MCF 10A (cell line): ENCODE results near the gene SNAP91. TPM values are rescaled to one million over a fixed set of nuclear protein-coding genes. Genes with fewer than 3 reads are reported as not detected.
"Not testable (repeated sequence)": the region's sequence is repeated elsewhere in the genome, so short reads cannot be mapped to it uniquely, and the experiment has no call there.

Source experiments
- BruUV-seq: library from RNA; stranded (reverse); fragments of 400-500 nt; replicated peaks from 2 replicates; lab custom pipeline; 2021; lab: Mats Ljungman, UMichigan
- CTCF ChIA-PET: fragments of 300-600 bp; sonication (Branson Sonifier 250); formaldehyde crosslinking; extraction: SDS; loops from one replicate; lab custom pipeline; 2021; ENCODE audit warnings: antibody characterized with exemption, inconsistent platforms; lab: Yijun Ruan, JAX
- POLR2A ChIA-PET: fragments of 300-600, 350-650 bp; sonication (Branson Sonifier 250); formaldehyde crosslinking; extraction: SDS; loops from one replicate; lab custom pipeline; 2020; ENCODE audit warnings: antibody characterized with exemption, inconsistent platforms; lab: Yijun Ruan, JAX
- DNase-seq: peaks from one replicate; pipeline ENCODE4 v3.0.0-alpha.2; 2018; ENCODE audit not compliant: unreplicated experiment
- H3K27ac Mint-ChIP-seq: one replicate; pipeline ENCODE4 v1.8.0; 2022; ENCODE audit warnings: mild to moderate bottlenecking, low read depth, mixed read lengths; ENCODE audit not compliant: unreplicated experiment
- H3K27me3 Mint-ChIP-seq: one replicate; pipeline ENCODE4 v1.8.0; 2022; ENCODE audit warnings: mixed read lengths; ENCODE audit not compliant: insufficient read depth, unreplicated experiment
- H3K36me3 Mint-ChIP-seq: one replicate; pipeline ENCODE4 v1.8.0; 2022; ENCODE audit warnings: mild to moderate bottlenecking, moderate library complexity, mixed read lengths; ENCODE audit not compliant: insufficient read depth, unreplicated experiment
- H3K4me1 Mint-ChIP-seq: one replicate; pipeline ENCODE4 v1.8.0; 2022; ENCODE audit warnings: mixed read lengths; ENCODE audit not compliant: insufficient read depth, unreplicated experiment
- H3K4me3 Mint-ChIP-seq: one replicate; pipeline ENCODE4 v1.8.0; 2022; ENCODE audit warnings: mild to moderate bottlenecking, moderate library complexity, mixed read lengths; ENCODE audit not compliant: unreplicated experiment
- H3K9me3 Mint-ChIP-seq: one replicate; pipeline ENCODE4 v1.8.0; 2022; ENCODE audit warnings: mixed read lengths; ENCODE audit not compliant: unreplicated experiment
- intact Hi-C: fragments of 100-400 bp; cut with micrococcal nuclease; formaldehyde crosslinking; loops from 2 replicates; pipeline ENCODE4 v1.14.1; 2022
- total RNA-seq: library from RNA; stranded (reverse); gene quantifications from 2 replicates; pipeline ENCODE4 v1.2.3, GENCODE V29; 2022
- TF ChIP-seq, protein P1 (sequence below): fragments of 200-600 bp; IDR thresholded peaks from one replicate; pipeline ENCODE4 v1.8.0; 2022; ENCODE audit warnings: antibody characterized with exemption, mild to moderate bottlenecking; ENCODE audit not compliant: unreplicated experiment

SNAP91 gene
- total RNA-seq, 1 experiment from 2014 or later, result not detected

DNA sequence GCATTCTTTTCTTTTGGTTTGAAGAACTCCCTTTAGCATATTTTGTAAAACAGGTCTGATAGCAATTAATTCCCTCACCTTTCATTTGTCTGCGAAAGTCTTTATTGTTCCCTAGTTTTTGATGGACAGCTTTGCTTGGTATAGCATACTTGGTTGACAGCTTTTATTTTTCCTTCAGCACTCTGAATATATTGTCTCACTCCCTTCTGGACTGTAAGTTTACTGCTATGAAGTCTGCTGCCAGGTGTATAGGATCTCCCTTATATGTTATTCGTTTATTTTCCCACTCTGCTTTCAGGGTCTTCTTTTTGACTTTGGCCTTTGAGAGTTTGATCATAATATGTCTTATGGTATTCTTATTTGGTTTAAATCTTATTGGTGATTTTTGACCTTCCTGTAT is 47.7 kb upstream of the SNAP91 start:
- POLR2A ChIA-PET, result no interaction called here
- TF ChIP-seq, protein P1, sequence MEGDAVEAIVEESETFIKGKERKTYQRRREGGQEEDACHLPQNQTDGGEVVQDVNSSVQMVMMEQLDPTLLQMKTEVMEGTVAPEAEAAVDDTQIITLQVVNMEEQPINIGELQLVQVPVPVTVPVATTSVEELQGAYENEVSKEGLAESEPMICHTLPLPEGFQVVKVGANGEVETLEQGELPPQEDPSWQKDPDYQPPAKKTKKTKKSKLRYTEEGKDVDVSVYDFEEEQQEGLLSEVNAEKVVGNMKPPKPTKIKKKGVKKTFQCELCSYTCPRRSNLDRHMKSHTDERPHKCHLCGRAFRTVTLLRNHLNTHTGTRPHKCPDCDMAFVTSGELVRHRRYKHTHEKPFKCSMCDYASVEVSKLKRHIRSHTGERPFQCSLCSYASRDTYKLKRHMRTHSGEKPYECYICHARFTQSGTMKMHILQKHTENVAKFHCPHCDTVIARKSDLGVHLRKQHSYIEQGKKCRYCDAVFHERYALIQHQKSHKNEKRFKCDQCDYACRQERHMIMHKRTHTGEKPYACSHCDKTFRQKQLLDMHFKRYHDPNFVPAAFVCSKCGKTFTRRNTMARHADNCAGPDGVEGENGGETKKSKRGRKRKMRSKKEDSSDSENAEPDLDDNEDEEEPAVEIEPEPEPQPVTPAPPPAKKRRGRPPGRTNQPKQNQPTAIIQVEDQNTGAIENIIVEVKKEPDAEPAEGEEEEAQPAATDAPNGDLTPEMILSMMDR, result no peak
- no peak for DNase-seq
- no TSS peak for BruUV-seq
- H3K9me3 Mint-ChIP-seq, result peaks cover 33% of the 10 kb centered on the region
- H3K27ac Mint-ChIP-seq, result no peak overlapping the region
- CTCF ChIA-PET, result interaction anchor here (0.7 kb wide), 2 partner anchors 9 to 1644 kb away, joined by 3 read pairs; no protein-coding TSS in a partner anchor
- intact Hi-C loops, result no loop called here
- H3K4me3 Mint-ChIP-seq, result no peak overlapping the region
- H3K36me3 Mint-ChIP-seq, result no peaks in the 10 kb centered on the region
- peaks cover 19% of the 10 kb centered on the region for H3K27me3 Mint-ChIP-seq
- no peaks in the 10 kb centered on the region for H3K4me1 Mint-ChIP-seq

DNA sequence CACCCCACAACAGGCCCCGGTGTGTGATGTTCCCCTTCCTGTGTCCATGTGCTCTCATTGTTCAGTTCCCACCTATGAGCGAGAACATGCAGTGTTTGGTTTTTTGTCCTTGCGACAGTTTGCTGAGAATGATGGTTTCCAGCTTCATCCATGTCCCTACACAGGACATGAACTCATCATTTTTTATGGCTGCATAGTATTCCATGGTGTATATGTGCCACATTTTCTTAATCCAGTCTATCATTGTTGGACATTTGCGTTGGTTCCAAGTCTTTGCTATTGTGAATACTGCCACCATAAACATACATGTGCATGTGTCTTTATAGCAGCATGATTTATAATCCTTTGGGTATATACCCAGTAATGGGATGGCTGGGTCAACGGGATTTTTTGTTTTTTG is 43.5 kb upstream of the SNAP91 start:
- H3K36me3 Mint-ChIP-seq, H3K4me3 Mint-ChIP-seq, H3K27ac Mint-ChIP-seq, BruUV-seq, DNase-seq, CTCF ChIA-PET, H3K4me1 Mint-ChIP-seq, POLR2A ChIA-PET, intact Hi-C loops: not testable (repeated sequence)
- H3K27me3 Mint-ChIP-seq, result peaks cover 31% of the 10 kb centered on the region
- peaks cover 33% of the 10 kb centered on the region for H3K9me3 Mint-ChIP-seq

DNA sequence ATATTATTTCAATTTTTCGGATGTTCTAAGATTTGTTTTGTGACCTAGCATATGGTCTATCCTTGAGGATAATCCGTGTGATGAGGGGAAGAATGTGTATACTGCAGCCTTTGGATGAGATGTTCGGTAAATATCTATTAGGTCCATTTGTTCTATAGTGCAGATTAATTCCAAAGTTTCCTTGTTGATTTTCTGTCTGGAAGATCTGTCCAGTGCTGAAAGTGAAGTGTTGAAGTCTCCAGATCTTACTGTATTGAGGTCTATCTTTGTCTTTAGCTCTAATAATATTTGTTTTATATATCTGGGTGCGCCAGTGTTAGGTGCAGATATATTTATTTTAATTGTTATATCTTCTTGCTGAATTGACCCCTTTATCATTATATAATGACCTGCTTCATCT is 32.2 kb upstream of the SNAP91 start:
- Mint-ChIP-seq H3K36me3 (no peaks in the 10 kb centered on the region), H3K27me3 (peaks cover 66% of the 10 kb centered on the region), H3K27ac (no peak overlapping the region), H3K9me3 (no peaks in the 10 kb centered on the region), H3K4me3 (no peak overlapping the region), H3K4me1 (no peaks in the 10 kb centered on the region)
- TF ChIP-seq, protein P1, result no peak
- ChIA-PET POLR2A (no interaction called here), CTCF (interaction anchor here (0.6 to 1.0 kb wide), 2 partner anchors 15 to 126 kb away, joined by 3 read pairs; no protein-coding TSS in a partner anchor)
- intact Hi-C loops, result no loop called here
- DNase-seq, result no peak
- no TSS peak for BruUV-seq

DNA sequence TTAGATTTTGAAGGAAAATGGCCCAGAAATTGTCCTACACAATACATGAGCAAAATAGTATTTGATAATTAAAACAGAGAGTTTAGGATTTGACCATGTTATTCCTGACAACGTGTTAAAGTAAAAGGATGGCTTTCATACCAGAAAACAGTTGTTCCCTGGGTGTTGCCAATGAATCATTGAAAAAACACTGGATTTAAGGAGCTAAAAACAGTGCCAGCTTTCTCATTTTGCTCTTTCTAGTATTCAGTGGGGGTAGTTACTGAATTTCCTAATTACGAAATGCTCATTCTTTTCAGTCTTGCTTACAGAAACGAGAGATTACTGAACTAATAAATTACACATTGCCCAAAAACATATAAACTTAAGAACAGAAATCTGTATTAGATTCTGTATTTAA is 26.6 kb upstream of the SNAP91 start:
- H3K27me3 Mint-ChIP-seq, result peaks cover 28% of the 10 kb centered on the region
- no peak overlapping the region for H3K27ac Mint-ChIP-seq
- no TSS peak for BruUV-seq
- intact Hi-C loops, result no loop called here
- CTCF ChIA-PET, result no interaction called here
- DNase-seq, result peak; percentile 52
- POLR2A ChIA-PET, result no interaction called here
- TF ChIP-seq, protein P1, result no peak
- H3K36me3 Mint-ChIP-seq, result no peaks in the 10 kb centered on the region
- peaks cover 8% of the 10 kb centered on the region for H3K4me1 Mint-ChIP-seq
- no peak overlapping the region for H3K4me3 Mint-ChIP-seq
- H3K9me3 Mint-ChIP-seq, result no peaks in the 10 kb centered on the region

DNA sequence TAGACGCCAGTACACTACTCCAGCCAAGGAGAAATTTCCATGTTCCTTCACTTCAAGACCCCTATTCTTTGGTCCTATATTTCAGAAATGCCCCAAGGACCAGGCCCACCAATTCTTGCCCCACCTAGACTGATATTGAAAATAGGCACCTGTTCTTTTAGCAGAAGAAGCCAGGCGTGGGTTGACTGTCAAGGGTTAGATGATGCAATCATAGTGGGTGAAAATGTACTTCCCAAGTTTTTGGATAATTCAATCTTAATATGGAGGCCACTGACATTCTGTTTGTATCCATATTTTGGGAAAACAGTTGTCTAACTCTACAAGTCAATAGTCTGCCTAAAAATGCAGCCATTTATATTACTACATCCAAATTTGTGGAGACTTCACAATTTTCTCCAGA is 21.0 kb upstream of the SNAP91 start:
- Mint-ChIP-seq H3K9me3 (no peaks in the 10 kb centered on the region), H3K36me3 (no peaks in the 10 kb centered on the region), H3K4me3 (no peak overlapping the region), H3K27me3 (peaks cover 19% of the 10 kb centered on the region), H3K27ac (no peak overlapping the region), H3K4me1 (no peaks in the 10 kb centered on the region)
- DNase-seq, result no peak
- intact Hi-C loops, result no loop called here
- BruUV-seq, result no TSS peak
- ChIA-PET POLR2A (no interaction called here), CTCF (no interaction called here)
- TF ChIP-seq, protein P1, result no peak
